ES-I3 (cell line): ENCODE measurements around the gene SH2B2.

Experiments used
- H3K36me3 ChIP-seq: 2 replicates; pipeline ENCODE4 v1.6.1; 2013; ENCODE audit warnings: mild to moderate bottlenecking, low read length, control low read depth, moderate library complexity; ENCODE audit not compliant: insufficient read depth
- H3K4me1 ChIP-seq: 2 replicates; pipeline ENCODE4 v1.6.1; 2013; ENCODE audit warnings: mild to moderate bottlenecking, control low read depth, low read length; ENCODE audit not compliant: insufficient read depth
- H3K9ac ChIP-seq: 2 replicates; pipeline ENCODE4 v1.6.1; 2013; ENCODE audit warnings: low read depth, mild to moderate bottlenecking, low read length, moderate library complexity
- H3K9me3 ChIP-seq: 2 replicates; pipeline ENCODE4 v1.6.1; 2013; ENCODE audit warnings: mild to moderate bottlenecking, low read length, moderate library complexity; ENCODE audit not compliant: control insufficient read depth, insufficient read depth

The SH2B2 gene

GRCh38 chr7:102258073-102258748 is 28.5 kb upstream of the SH2B2 start:
- Histone ChIP-seq H3K9ac (no peak overlapping the region), H3K4me1 (no peaks in the 10 kb centered on the region), H3K9me3 (no peaks in the 10 kb centered on the region), H3K36me3 (no peaks in the 10 kb centered on the region)

DNA sequence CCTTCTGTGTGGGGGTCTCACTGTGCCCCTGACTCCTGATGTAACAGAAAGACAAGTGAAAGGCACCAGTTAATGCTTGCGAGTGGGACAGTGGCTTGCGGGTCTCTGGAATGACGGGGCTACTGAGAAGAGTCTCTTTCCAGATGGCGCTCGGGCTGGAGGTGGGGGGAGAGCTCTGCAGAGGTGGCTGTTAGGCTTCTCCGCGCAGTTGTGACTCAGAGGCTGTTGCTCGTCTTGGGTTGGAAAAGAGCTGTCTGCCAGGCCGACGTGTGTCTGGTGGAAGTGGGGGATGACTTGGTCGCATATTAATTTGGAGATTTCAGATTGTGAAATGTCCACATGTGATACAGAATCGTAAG is 27.9 kb upstream of the SH2B2 start:
- Histone ChIP-seq H3K4me1 (no peaks in the 10 kb centered on the region), H3K9me3 (no peaks in the 10 kb centered on the region), H3K9ac (no peak overlapping the region), H3K36me3 (no peaks in the 10 kb centered on the region)

DNA sequence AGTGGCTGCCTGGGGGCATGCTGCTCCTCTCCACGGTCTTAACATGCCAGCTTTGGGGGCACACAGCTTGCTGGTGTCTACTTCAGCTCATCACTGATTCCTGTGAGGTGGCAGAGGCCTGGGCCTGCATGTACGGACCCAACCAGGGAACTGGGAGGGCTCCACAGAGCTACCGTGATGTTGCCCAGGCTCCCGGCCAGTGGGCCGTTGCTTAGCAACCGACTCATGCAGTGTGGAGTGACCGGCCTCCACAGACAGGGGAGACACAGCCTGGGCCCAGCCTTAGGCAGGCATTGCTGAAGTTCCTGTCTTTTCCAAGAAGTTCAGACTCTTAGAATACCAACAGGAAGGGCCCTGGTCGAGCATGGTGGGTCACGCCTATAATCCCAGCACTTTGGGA is 25.8 kb upstream of the SH2B2 start:
- no peaks in the 10 kb centered on the region; the same call in 1 of the 2 replicates for H3K4me1 ChIP-seq
- H3K9ac ChIP-seq, result no peak overlapping the region
- no peaks in the 10 kb centered on the region for H3K36me3 ChIP-seq
- no peaks in the 10 kb centered on the region for H3K9me3 ChIP-seq

- Histone ChIP-seq H3K9me3 (no peaks in the 10 kb centered on the region), H3K9ac (no peak overlapping the region), H3K4me1 (no peaks in the 10 kb centered on the region; the same call in 1 of the 2 replicates), H3K36me3 (no peaks in the 10 kb centered on the region)
Observed at GRCh38 chr7:102261451-102261850, 25.2 kb upstream of the SH2B2 start.

DNA sequence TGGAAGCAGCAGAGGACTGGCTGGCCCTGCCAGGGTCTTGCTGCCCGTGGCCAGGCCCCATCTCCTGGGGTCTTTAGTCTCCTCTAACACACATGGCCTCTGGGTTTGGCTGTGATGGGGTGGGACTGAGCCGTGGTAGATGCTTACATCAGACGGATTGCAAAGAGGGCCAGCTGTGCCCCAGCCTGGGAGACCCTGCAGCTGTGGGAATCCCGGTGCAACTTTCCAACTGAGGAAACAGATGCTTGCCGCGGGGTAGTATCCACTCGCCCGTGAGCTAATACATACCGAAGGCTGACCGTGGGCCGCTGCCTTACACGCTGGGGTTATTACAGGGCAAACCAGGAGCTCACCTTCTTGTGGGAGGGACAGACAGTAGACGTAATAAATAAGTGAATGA is 24.1 kb upstream of the SH2B2 start:
- Histone ChIP-seq H3K9me3 (no peaks in the 10 kb centered on the region), H3K36me3 (no peaks in the 10 kb centered on the region), H3K9ac (no peak overlapping the region), H3K4me1 (no peaks in the 10 kb centered on the region; the same call in 1 of the 2 replicates)

DNA sequence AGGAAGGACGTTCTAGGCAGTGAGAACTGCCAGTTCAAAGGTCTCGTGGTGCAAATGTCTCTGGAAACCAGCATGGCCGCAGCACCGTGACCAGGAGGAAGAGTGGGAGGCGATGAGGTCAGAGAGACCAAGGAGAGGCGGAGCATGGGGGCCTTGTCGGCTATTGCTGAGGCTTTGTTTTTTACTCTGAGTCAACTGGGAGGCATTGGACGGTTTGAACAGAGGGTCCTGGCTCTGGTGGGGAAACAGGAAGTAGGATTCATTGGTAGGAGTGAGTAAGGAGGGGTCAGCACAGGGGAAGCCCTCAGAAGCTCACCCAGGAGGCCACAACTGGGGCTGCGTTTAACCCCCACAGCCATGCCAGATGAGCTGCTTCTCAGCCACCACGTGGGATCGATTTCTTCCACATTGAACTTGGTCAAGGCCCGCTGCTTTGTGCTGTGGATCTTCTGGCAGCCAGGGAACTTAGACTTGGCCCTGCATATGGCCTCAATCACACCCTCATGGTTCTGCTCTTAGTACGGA is 22.2 kb upstream of the SH2B2 start:
- H3K9ac ChIP-seq, result no peak overlapping the region
- H3K36me3 ChIP-seq, result no peaks in the 10 kb centered on the region
- H3K9me3 ChIP-seq, result no peaks in the 10 kb centered on the region
- H3K4me1 ChIP-seq, result no peaks in the 10 kb centered on the region; the same call in 1 of the 2 replicates

- no peak overlapping the region for H3K9ac ChIP-seq
- H3K4me1 ChIP-seq, result no peaks in the 10 kb centered on the region; the same call in 1 of the 2 replicates
- H3K9me3 ChIP-seq, result no peaks in the 10 kb centered on the region
- no peaks in the 10 kb centered on the region for H3K36me3 ChIP-seq
Observed at GRCh38 chr7:102266541-102266940, 20.1 kb upstream of the SH2B2 start.

DNA sequence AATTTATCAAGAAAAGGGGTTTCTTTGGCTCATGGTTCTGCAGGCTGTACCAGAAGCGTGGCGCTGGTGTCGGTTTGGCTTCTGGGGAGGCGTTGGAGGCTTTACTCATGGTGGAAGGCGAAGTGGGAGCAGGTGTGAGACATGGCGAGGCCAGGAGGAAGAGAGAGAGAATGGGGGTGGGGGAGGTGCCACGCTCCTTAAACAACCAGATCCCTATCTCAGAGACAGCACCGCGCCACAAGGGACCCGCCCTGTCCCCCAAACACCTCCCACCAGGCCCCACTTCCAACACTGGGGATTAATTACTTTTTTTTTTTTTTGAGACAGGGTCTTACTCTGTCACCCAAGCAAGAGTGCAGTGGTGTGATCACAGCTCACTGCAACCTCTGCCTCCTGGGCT is 18.0 kb upstream of the SH2B2 start:
- no peaks in the 10 kb centered on the region for H3K9me3 ChIP-seq
- peaks cover 5% of the 10 kb centered on the region; the same call in 1 of the 2 replicates for H3K4me1 ChIP-seq
- no peaks in the 10 kb centered on the region for H3K36me3 ChIP-seq
- H3K9ac ChIP-seq, result no peak overlapping the region

DNA sequence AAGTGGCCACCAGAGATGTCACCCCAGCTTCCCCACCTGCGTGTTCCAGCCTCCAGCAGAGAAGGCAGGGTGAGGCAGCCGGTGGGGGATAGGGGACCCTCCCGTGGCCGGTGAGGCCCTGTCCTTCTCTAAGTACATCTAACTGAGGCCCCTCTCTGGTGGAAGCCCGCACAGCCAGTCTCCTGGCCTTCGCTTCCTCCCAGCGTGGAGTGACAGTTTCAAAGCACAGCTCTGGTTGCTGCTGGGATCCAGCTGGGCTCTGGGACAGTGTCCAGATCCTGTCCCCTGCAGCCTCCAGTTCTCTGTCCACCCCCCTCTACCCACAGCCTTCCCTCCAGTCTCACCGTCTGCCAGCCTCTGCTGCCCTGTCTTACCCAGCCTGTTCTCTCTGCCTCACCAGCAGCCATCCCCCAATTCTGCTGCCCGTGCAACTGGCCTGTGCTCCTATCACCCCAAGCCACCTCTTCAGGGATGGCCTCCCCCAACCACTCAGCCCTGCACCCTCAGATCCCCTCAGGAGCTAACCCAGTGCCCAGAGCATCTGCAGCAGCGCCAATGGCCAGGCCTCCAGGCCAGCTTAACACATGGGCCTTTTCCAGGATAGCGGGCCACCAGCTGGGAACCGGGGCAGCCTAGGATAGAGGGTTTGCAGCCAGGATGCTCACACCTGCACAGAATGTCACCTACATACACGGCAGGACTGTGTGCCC is 16.3 kb upstream of the SH2B2 start:
- H3K9ac ChIP-seq, result no peak overlapping the region
- H3K36me3 ChIP-seq, result no peaks in the 10 kb centered on the region
- no peaks in the 10 kb centered on the region for H3K9me3 ChIP-seq
- H3K4me1 ChIP-seq, result peaks cover 11% of the 10 kb centered on the region; the same call in 1 of the 2 replicates

DNA sequence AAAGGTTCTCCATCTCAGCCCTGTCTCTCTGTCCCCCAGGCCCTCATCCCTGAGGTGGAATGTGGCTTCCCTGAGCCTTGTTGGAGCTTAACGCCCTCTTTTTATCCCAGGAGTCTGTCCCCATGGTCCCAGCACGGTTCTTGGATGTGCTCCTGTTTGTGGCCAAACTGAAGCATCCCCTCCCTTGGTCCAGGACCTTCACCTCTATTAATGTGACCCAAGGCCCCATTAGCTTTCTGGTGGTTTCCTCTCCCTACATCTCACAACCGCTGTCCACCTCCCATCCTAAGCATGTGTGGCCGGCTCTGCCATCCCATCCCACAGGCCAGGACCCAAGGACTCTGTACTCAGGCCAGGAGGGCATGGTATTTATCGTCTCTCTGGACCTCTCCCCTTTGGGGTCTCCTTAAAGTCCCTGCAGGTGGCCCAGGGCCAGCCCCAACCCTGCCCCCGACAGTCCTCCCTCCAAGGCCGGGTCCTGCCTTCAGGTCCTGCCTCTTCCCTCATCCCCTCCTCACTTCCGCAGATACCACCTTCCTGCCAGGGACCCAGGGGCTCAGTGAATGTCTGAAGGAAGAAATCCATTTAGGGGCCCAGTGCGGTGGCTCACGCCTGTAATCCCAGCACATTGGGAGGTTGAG is 15.4 kb upstream of the SH2B2 start:
- Histone ChIP-seq H3K9me3 (no peaks in the 10 kb centered on the region), H3K4me1 (peaks cover 11% of the 10 kb centered on the region; the same call in 1 of the 2 replicates), H3K36me3 (no peaks in the 10 kb centered on the region), H3K9ac (no peak overlapping the region)

GRCh38 chr7:102272075-102272916 is 14.4 kb upstream of the SH2B2 start:
- Histone ChIP-seq H3K36me3 (no peaks in the 10 kb centered on the region), H3K9ac (no peak overlapping the region), H3K4me1 (peaks cover 11% of the 10 kb centered on the region; the same call in 1 of the 2 replicates), H3K9me3 (no peaks in the 10 kb centered on the region)

GRCh38 chr7:102272917-102273748 is 13.5 kb upstream of the SH2B2 start:
- Histone ChIP-seq H3K4me1 (peaks cover 11% of the 10 kb centered on the region; the same call in 1 of the 2 replicates), H3K9me3 (no peaks in the 10 kb centered on the region), H3K9ac (no peak overlapping the region), H3K36me3 (no peaks in the 10 kb centered on the region)
